Stimulated activated CD8-positive, alpha-beta memory T cell treated with anti-CD3 and anti-CD28 coated beads, Interleukin-12 subunit alpha, Interleukin-12 subunit beta, amount 100 ng/mL, for 24 hours (primary cell): Measurements from ENCODE around the gene MCC.

Experiments
- DNase-seq: peaks from one replicate; pipeline ENCODE4 v3.0.0-alpha.2; 2020; ENCODE audit errors: extremely low read depth

The MCC gene

DNA sequence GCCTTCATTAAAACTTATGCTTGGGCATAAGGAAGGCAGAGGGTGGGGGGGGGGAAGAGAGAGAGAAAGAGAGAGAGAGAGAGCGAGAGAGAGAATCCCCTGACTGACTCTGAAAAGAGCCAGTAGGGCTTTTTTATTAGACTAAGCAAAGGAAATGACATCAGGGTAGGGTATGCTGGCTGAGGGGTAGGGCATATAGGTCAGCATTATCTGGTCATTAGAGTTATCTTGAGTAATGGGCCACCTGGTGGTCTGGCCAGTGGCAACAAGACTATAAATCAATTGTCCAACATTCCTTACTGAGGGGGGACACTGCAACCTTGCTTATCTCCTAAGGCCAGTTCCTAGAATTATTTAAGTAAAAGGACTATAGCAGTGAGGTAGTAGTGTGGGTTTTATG lies 120.7 kb downstream of the MCC start:
- DNase-seq, result no peak

DNA sequence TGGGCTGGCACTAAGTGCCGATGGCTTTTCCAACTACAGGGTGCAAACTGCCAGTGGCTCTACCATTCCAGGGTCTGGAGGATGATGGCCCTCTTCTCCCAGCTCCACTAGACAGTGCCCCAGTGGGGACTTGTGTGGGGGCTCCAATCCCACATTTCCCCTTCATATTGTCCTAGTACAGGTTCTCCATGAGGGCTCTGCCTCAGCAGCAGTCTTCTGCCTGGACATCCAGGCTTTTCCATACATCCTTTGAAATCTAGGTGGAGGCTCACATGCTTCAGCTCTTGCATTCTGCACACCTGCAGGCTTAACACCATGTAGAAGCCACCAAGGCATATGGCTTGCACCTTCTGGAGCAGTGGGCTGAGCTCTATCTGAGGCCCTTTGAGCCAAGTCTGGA lies 123.8 kb downstream of the MCC start:
- no peak for DNase-seq

DNA sequence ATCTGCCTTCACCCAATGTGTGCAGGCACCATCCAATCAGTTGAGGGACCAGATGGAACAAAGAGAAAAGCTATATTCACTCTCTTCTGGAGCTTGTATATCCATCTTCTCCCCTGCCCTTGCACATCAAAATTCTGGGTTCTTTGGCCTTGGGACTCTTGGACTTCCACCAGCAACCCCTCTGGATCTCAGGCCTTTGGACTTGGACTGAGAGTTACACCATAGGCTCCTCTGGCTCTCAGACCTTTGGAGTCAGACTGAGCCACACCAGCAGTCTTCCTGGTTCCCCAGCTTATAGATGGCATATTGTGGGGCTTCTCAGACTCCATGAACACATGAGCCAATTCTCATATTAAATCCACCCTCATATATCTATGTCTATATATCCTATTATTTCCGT lies 126.6 kb downstream of the MCC start:
- no peak for DNase-seq

DNA sequence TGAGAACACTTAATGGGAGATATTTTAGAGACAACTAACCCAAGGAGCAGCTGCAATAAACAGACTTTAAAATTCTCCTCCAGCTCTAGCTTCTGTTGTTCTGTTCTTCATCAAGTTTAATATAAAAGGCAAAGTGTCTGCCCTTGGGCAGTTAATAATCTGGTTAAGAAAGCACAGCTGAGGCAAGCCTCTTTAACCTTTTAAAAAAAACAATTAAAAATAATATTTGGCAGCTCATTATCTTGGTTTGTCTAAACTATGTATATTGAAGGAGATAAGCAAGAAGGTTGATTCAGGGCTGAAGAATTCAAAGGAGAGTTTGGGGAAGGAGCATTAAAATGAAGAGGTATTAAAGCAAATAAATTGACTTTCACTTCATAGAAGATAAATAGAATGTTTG lies 128.8 kb downstream of the MCC start:
- DNase-seq, result no peak

DNA sequence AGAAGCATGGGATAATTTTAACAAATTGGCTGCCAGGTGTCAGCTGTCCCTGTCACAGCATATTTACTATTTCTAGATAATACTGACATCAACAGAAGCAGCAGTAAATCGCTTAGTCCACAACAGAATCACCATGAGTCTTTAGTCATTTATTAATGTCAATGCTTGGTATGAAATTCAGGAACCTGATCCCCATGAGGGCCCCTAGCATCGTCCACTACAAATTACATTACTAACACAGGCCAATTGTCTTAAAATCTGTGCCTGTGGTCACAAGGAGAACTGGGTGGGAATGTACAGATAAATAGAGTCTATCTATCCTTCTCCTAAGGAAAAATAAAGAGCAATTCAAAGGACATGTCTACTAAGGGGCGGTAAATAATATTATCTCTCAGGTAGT lies 129.6 kb downstream of the MCC start:
- DNase-seq, result no peak

DNA sequence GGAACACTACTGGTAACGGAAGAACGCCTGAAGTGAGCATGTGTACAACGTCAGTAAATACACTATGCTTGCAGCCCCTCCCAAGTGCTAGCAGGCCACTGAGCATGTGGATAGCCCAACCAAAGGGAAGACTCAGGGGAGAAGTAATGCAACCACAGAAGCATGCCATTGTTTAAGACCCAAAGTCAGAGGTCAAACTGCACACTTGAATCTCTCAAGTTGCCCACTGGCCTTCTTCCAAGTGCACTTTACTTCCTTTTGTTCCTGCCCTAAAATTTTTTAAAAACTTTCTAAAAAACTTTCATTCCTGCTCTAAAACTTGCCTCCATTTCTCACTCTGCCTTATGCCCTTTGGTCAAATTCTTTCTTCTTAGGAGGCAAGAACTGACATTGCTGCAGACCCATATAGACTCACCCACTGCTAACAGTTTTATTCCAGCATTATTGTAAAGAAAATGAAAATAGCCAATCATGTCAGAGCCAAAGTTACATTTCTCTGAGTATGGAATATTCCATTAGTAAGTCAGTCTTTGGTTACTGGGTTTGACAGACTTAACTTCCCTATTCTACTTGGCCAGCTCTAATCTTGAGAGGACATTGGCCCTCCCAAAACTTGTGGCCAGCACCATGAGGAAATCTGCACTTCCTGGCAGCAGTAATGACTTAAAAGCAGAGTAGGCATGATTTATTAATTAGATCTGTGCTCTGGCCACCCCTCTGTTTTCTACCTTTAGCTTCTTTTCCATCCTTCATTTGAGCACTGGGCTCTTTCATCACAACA lies 130.4 kb downstream of the MCC start:
- no peak for DNase-seq

DNA sequence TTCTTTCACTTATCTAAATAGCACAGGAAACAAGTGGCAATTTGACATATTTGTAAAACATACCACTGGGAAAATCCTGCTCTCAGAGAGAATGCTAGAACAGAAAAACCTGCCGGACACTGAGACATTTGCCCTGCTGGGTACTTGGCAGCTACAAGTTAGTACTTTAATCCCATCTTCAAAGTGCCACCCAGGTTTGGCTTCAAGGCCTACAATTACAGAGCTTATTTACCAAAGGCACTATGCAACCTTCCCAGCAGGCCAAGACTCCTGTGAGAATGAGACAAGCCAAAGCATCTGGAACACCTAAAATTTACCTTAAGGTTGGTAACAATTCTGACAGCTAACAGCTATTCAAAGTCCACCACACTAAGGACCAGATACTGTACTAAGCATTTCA lies 131.8 kb downstream of the MCC start:
- DNase-seq, result no peak

DNA sequence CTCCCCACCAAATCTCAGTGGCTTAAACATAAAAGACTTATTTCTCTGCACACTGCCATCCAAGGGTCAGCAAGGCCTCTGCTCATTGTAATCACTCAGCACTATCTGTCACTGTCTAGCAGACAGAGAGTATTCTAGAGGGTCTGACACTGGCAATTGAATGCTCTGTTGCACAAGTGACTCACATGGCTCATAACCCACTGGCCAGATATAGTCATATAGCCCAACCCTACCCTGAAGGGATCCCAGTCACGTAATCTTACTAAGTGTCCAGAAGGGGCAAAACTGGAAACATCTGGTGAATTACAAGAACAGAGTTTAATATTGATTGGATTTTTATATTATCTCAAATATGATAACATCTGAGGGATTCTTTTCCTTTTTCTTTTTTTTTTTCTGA lies 134.2 kb downstream of the MCC start:
- DNase-seq, result no peak

DNA sequence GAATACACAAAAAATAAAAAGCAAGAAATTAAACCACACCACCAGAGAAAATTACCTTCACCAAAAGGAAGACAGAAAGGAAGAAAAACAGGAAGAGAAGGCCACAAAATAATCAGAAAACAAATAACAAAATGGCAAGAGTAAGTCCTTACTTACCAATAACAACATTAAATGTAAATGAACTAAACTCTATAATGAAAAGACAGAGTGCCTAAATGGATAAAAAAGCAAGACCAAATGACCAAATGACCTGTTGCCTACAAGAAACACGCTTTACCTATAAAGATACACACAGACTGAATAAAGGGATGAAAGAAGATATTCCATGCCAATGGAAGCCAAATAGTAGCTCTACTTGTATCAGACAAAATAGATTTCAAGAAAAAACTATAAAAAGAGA lies 140.7 kb downstream of the MCC start:
- DNase-seq, result no peak

DNA sequence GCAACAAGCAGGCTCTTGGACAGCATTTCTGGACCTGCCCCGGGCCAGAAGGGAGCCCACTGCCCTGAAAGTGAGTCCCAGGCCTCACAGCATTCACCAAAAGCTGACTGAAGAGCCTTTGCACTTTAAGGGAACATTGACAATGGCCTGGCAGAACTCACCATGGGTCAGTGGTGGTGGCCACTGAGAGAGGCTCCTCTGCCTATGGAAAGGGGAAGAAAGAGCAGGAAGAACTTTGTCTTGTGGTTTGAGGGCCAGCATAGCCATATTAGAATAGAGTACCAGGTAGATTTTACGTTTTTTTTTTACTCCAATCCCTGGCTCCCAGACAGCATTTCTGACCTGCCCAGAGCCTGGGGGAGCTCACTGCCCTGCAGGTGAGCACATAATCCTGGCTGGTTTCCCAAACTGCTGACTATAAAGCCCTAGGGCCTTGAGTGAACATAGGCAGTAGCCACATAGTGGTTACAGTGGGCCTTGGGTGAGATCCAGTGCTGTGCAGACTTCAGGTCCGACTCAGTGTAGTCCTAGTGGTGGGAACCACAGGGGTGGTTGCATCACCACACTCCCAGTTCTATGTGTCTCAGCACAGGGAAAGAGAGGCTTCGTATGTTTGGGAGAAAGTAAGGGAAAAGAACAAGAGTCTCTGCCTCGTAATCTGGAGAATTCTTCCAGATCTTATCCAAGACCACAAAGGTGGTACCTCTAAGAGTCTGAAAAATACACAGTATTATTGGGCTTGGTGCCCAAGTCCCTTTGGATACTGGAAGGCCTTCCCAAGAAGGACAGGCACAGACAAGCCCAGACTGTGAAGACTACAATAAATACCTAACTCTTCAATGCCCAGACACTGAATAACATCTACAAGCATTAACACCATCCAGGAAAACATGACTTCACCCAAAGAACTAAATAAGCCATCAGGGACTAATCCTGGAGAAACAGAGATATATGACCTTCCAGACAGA lies 143.0 kb downstream of the MCC start:
- DNase-seq, result no peak

DNA sequence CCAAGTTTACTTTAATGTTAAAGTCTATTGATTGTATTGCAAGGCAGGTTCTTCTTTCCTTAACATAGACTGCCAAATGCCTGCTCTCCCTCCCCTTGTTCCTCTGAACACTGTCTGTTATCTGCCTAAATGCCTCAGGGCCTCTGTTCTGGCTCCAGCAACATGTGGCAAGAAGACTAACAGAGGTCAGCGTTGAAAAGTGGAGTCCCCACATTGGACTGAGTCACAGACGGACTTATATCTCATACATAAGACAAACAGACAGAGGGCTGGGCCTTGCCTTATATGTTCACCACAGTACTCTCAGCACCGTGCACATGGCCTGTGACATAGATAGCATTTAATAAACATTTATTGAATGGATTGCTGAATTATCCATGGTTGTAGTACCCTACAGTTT lies 144.9 kb downstream of the MCC start:
- no peak for DNase-seq

DNA sequence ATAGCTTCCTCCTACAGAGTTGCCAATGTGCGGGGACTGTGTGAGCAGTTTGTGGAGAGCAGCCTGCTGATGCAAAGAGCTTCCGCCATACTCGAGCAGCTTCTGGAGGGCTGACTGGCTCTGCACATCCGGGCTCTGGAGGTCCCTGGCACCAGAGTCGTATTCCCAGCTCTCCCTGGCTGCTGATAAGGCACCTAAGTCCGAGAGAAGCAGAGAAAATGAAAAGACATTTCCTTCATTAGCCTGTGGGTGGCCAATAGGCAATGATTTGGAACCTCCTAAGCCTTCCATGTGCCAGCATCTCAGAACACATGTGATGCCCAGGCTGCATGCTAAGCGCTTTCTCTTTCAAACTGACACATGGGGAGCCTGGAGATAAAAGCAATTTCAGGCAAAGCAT lies 147.7 kb downstream of the MCC start:
- no peak for DNase-seq

DNA sequence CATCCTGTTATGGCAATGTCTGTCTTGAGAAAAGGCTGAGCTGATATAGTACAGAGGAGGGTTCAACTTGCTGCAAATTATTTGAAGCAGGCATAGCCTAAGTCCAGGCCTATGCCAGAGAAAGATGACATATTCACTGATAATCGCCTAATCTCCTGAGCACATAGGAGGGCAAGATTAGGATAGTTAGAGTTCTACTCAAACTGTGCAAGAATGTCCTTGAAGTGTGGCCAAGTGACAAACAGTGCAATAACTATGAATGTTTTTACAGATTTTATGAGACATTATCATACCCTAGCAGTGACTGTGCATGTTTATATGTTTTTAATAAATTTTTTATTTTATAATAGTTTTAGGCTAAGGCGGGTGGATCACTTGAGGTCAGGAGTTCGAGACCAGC lies 149.6 kb downstream of the MCC start:
- no peak for DNase-seq

DNA sequence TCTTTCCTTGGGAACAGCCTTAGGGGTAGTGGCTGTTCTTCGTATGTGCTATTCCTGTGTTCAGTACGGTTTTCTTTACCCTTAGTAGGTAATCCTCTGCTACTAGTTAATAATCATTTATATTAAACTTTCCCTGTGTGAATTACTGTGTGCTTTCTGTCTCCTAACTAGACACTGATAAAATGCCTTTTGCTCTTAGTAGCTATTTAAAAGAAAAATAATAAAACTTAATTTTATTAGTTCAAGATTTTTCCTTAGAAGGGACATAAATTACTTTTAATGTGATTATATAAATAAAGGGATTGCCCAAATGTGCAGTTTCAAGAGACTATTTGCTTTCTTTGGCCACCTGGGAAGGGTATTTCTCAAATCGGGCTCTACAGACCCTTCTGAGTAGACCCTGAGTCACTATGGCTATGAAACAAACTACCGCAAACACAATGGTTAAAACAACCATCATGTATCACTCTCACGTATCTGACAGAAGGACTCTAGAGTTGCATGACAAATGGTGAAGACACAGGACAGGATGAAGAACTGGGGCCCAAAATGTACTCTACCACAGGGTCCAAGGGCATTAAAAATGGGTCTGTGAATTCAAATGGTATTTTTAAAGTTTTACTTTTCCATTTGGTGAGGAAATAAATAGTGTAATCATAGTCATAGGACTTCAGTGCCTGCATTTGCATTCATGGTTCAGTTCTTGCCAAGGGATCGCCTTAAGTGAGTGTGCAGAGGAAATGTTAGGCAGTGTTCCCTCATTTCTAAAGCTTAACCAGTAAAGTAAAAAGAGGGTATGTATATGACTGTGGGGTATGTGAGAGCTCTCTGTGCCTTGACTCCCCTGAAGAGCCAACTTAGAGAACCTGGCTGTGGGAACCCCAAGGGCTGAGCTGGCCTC lies 150.5 kb downstream of the MCC start:
- no peak for DNase-seq

DNA sequence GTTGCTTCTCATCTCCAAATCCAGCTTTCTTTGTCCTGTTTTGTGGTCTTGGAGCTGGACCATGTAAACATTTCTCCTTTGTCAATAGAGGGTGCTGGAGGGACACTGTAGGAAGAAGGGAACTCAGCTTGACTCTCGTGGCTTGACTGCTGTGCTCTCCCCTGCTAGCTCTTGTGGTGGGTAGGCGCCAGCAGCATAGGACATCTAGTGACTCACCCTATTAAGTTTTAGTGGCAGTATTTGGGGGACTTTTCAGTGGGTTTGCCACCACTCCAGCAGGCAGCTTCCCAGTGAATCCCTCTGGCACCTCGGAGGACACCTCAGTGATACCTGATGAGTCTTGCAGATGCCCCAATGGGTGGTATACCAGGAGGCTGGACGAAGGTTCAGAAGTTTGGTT lies 151.3 kb downstream of the MCC start:
- DNase-seq, result no peak

DNA sequence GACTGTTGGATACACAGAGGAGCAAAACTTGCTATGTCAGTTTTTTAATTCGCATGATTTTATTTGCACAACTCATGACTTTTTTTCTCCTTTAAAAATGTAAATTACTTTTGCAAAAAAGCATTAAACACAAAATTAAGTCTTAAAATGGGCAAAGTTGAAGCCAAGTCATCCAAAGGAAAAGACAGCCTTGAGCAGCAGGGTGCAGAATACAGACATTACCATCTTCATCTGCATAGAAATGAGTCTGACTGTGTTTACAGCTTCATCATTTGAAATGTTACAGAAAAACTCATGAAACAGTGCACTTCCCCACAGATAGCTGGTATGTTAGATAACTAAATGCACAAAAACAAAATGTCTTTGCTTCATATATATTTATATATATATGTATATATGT lies 154.8 kb downstream of the MCC start:
- no peak for DNase-seq

DNA sequence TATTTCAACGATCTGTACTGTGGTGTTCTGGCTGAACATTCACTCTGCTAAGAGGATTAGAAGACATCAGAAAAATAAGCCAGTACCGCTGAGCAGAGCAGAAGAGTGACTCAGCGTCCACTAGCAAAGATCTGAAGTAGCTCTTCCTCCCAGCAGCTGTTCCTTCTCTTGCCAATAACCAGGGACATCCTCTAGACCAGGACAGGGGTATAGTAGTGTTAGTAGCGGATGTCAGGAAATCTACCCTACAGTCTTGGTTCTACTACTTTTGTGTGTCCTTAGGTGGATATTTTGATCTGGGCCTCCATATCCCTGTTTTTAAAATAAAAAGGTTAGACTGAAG lies 157.1 kb downstream of the MCC start:
- no peak for DNase-seq

DNA sequence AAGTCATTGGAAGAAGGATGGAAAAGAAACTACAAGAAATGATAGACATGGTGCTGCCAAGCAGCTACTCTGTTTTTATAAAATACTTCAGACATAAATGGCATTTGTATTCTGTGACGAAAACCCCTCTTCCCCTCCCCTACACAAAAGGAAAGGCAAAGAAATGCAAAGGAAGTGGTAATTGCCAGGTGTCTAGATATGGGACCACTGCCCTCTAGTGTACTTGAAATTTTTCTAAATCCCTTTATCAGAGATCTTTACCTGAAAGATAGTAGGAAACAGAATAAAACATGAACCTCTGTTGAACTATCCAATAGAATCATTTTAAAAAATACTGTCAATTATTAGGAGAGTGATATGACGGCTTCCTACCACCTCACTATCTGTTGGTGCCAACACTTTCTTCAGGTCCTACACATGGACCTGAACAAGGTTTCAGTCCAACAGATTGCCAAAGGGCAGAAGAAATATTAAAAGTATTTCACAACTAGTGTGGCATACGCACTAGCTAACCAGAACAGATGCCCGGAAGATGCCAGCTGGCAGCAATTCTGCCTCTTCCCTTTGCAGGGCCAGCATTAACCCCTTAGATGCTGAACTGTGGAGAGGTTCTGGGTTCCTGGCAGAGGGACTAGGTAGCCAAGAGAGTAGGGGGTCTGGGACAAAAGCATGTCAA lies 157.6 kb downstream of the MCC start:
- no peak for DNase-seq

DNA sequence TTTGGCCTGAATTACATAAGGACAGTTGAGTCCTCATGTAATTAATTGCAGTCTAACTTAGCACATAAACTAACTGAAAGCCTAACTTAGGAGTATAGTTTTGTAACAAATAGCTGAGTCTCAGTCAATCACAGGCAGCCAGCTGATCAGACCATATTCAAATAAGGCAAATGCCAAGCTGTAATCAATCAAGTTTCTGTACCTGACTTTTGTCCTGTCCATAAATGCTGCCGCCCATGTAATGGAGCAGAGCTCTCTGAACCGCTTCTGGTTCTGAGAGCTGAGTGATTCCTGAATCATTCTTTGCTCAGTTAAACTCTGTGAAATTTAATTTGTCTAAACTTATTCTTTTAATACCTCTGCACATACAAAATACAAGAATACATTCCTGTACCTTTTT lies 158.3 kb downstream of the MCC start:
- no peak for DNase-seq

DNA sequence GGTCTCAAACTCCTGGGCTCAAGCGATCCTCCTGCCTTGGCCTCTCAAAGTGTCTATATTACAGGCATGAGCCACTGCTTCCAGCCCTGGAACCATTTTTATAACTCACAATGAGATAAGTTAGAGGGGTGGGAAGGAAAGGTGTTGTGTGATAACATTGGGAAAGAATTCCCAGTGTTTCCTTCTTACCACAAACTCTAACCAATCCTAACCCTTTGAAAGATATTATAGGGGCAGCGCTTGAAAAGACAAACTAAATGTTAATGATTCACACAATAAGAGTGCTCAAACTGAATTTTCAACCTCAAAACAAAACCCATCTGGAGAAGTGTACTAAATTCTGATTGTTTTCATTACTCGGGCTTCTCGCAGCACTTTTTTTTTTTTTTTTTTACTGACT lies 163.2 kb downstream of the MCC start:
- DNase-seq, result no peak

DNA sequence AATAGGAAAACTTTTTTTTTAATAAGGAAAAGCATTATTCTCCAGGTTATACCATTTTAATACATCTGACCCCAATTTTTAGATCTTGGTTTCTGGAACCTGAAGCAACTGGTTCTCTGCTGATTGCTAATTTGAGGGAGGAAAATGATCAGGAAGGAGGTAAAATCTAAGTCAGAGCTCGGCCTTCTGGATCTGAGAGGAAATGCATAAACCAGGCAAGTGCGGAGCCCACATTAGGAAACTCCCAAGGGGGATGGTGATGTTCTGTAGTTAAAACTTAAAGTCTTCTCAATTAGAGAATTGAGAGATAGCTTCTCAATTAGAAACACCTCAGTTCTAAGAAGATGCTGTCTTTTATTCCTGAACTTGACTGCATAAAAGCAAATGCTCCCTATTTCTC lies 167.0 kb downstream of the MCC start:
- no peak for DNase-seq
